GM19239 (cell line): ENCODE measurements around the gene UNC5C.
"Not testable (repeated sequence)": the region's sequence is repeated elsewhere in the genome, so short reads cannot be mapped to it uniquely, and the experiment has no call there.

Experiments used
- DNase-seq: peaks from one replicate; pipeline ENCODE4 v3.0.0; 2011; ENCODE audit warnings: low spot score; ENCODE audit not compliant: insufficient read length
- FAIRE-seq: peaks from 2 replicates; lab custom pipeline; 2011; peaks lifted over from hg19 to GRCh38; lab: Jason Lieb, UNC

The UNC5C gene

GRCh38 chr4:95158626-95159025, 390.1 kb downstream of the UNC5C start:
- DNase-seq (no peak), FAIRE-seq (no peak)

- no peak for DNase-seq
- FAIRE-seq = no peak
Observed at GRCh38 chr4:95158045-95158444, 390.7 kb downstream of the UNC5C start.

- no peak for DNase-seq
- no peak for FAIRE-seq
Observed at GRCh38 chr4:95157596-95157995, 391.2 kb downstream of the UNC5C start.

GRCh38 chr4:95156452-95156765, 392.4 kb downstream of the UNC5C start:
- no peak for FAIRE-seq
- no peak for DNase-seq

- DNase-seq = peak; percentile 16
- FAIRE-seq = peak; percentile 53
Observed at GRCh38 chr4:95155759-95156451, 392.9 kb downstream of the UNC5C start.

- DNase-seq (no peak), FAIRE-seq (no peak)
Observed at GRCh38 chr4:95153182-95153581, 395.6 kb downstream of the UNC5C start.

GRCh38 chr4:95151255-95151654, 397.5 kb downstream of the UNC5C start:
- FAIRE-seq (no peak), DNase-seq (no peak)

- FAIRE-seq = no peak
- no peak for DNase-seq
Observed at GRCh38 chr4:95142932-95143331, 405.8 kb downstream of the UNC5C start.

- DNase-seq = no peak
- FAIRE-seq = no peak
Observed at GRCh38 chr4:95141361-95141760, 407.4 kb downstream of the UNC5C start.

- FAIRE-seq, DNase-seq: not testable (repeated sequence)
Observed at GRCh38 chr4:95139424-95139823, 409.3 kb downstream of the UNC5C start.

- DNase-seq, FAIRE-seq: not testable (repeated sequence)
Observed at GRCh38 chr4:95134016-95134415, 414.8 kb downstream of the UNC5C start.

GRCh38 chr4:95129821-95130311, 418.9 kb downstream of the UNC5C start:
- no peak for DNase-seq
- no peak for FAIRE-seq

- FAIRE-seq = no peak
- no peak for DNase-seq
Observed at GRCh38 chr4:95129031-95129430, 419.7 kb downstream of the UNC5C start.

GRCh38 chr4:95124906-95125504, 423.8 kb downstream of the UNC5C start:
- peak; percentile 26 for FAIRE-seq
- DNase-seq = no peak

- no peak for FAIRE-seq
- DNase-seq = no peak
Observed at GRCh38 chr4:95122001-95122400, 426.8 kb downstream of the UNC5C start.

- FAIRE-seq (no peak), DNase-seq (no peak)
Observed at GRCh38 chr4:95120456-95120855, 428.3 kb downstream of the UNC5C start.

GRCh38 chr4:95118497-95118896, 430.3 kb downstream of the UNC5C start:
- no peak for DNase-seq
- FAIRE-seq = no peak

GRCh38 chr4:95114521-95114920, 434.3 kb downstream of the UNC5C start:
- DNase-seq = no peak
- FAIRE-seq = no peak
